Measurements from ENCODE around the gene RRBP1.

DNA sequence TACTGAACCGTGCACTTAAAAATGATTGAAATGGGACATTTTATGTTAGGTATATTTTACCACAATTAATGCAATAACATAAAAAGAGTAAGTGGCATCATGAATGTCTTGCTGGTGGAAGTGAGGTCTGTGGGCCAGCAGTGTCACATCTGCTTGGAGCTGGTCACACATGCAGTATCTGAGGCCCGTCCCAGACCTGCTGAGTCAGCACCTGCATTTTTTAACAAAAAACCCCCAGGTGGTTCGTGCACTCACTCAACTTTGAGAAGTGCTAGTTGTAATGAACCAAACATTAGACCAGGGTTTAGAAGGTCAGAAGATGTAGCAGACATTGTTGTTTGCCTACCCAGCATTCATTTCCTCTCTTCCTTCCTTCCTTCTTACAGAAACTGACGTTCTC, 38.7 kb upstream of the RRBP1 start:
- TF ChIP-seq, protein P1, sequence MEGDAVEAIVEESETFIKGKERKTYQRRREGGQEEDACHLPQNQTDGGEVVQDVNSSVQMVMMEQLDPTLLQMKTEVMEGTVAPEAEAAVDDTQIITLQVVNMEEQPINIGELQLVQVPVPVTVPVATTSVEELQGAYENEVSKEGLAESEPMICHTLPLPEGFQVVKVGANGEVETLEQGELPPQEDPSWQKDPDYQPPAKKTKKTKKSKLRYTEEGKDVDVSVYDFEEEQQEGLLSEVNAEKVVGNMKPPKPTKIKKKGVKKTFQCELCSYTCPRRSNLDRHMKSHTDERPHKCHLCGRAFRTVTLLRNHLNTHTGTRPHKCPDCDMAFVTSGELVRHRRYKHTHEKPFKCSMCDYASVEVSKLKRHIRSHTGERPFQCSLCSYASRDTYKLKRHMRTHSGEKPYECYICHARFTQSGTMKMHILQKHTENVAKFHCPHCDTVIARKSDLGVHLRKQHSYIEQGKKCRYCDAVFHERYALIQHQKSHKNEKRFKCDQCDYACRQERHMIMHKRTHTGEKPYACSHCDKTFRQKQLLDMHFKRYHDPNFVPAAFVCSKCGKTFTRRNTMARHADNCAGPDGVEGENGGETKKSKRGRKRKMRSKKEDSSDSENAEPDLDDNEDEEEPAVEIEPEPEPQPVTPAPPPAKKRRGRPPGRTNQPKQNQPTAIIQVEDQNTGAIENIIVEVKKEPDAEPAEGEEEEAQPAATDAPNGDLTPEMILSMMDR (IDR thresholded peaks at IDR 0.05) = no peak
- no peak for TF ChIP-seq POLR2A (IDR thresholded peaks at IDR 0.05)
